Measurements from ENCODE around the gene CCDC148. TPM values are rescaled to one million over a fixed set of nuclear protein-coding genes. Genes with fewer than 3 reads are reported as not detected.

Gene CCDC148
- total RNA-seq, 4 donors from 2014 or later = 0.55 to 1.6 TPM; not detected in 2

GRCh38 chr2:158500333-158500732 lies 43.8 kb upstream of the CCDC148 start:
- intact Hi-C loops (cut with DNase I; ENCODE audit: low total_unique reads) = no loop called here
- TF ChIP-seq CTCF (IDR thresholded peaks at IDR 0.05) (no peak), POLR2A (IDR thresholded peaks at IDR 0.05) (no peak)
- H3K4me3 ChIP-seq (ENCODE audit: low read depth, poor library complexity, severe bottlenecking) = no peak overlapping the region
- DNase-seq (ENCODE audit: low spot score in 2 of 2) = no peak
- 87 to 89% methylated on average over 2 of the region's 2 CpGs for WGBS, 2 donors

DNA sequence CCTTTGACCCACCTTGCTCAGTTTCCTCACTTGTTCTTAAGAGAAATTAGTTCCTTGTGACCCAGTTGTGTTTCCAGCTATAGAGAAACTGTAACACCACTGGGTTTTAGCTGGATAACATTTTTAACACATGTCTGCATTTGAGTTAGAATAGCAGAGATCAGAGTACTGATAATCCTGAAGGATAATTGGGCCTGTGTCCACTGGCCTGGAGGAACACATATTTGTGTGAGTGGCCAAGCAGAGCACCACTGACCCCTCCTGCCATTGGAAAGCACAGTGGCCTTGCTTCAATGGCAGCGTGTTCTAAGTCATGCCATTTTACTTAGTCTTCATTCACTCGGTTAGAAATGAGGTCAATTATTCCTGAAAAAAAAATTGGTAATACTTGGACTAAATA lies 42.8 kb upstream of the CCDC148 start:
- intact Hi-C loops (cut with DNase I; ENCODE audit: low total_unique reads) = no loop called here
- no peak overlapping the region for H3K4me3 ChIP-seq (ENCODE audit: low read depth, poor library complexity, severe bottlenecking)
- no peak for TF ChIP-seq POLR2A (IDR thresholded peaks at IDR 0.05)
- no peak for TF ChIP-seq CTCF (IDR thresholded peaks at IDR 0.05)
- WGBS, 2 donors = 89 to 92% methylated on average over 2 of the region's 2 CpGs
- DNase-seq (ENCODE audit: low spot score in 2 of 2) = no peak

GRCh38 chr2:158498749-158499136 lies 42.2 kb upstream of the CCDC148 start:
- TF ChIP-seq CTCF (IDR thresholded peaks at IDR 0.05) (no peak), POLR2A (IDR thresholded peaks at IDR 0.05) (no peak)
- intact Hi-C loops (cut with DNase I; ENCODE audit: low total_unique reads) = no loop called here
- no peak overlapping the region for H3K4me3 ChIP-seq (ENCODE audit: low read depth, poor library complexity, severe bottlenecking)
- DNase-seq (ENCODE audit: low spot score in 2 of 2) = no peak
- WGBS, 2 donors = 92 to 94% methylated on average over 3 of the region's 3 CpGs

DNA sequence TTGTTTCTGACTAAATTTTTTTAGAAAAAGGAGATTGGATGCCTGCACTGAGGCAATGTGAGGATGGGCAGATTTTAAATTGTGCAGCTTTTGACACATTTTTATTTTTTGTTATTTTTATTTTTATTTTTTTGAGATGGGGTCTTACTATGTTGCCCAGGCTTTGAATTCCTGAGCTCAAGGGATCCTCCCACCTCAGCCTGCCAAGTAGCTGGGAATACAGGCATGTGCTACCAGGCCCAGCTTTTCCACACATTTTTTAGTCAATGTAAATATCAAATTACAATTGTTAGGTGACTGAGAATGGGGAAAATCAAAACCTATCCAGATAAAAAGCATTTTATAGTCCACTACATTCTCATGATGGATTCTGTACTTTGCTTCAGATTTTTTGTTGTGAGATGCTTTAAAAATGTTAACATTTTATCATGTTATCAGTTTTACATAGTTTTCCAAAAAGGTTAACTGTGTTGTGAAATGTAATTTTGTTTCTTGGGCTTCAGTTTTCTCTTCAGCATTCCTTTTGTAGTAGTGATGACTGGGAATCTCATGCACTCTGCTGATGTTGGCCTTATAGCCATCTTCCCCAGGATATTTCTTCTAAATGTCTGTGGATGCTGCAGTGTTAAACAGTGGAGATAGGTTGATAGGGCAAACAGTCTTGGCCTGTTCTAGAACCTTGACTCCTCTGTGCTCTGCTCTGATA lies 41.6 kb upstream of the CCDC148 start:
- no peak overlapping the region for H3K4me3 ChIP-seq (ENCODE audit: low read depth, poor library complexity, severe bottlenecking)
- TF ChIP-seq CTCF (IDR thresholded peaks at IDR 0.05) (no peak), POLR2A (IDR thresholded peaks at IDR 0.05) (no peak)
- no peak for DNase-seq (ENCODE audit: low spot score in 2 of 2)
- intact Hi-C loops (cut with DNase I; ENCODE audit: low total_unique reads) = no loop called here

- 46 to 63% methylated on average over 1 of the region's 1 CpG for WGBS, 2 donors
- DNase-seq (ENCODE audit: low spot score in 2 of 2) = no peak
- intact Hi-C loops (cut with DNase I; ENCODE audit: low total_unique reads) = no loop called here
- TF ChIP-seq CTCF (IDR thresholded peaks at IDR 0.05) = no peak
- no peak for TF ChIP-seq POLR2A (IDR thresholded peaks at IDR 0.05)
- no peak overlapping the region for H3K4me3 ChIP-seq (ENCODE audit: low read depth, poor library complexity, severe bottlenecking)
Observed at GRCh38 chr2:158497486-158497885, 40.9 kb upstream of the CCDC148 start.

DNA sequence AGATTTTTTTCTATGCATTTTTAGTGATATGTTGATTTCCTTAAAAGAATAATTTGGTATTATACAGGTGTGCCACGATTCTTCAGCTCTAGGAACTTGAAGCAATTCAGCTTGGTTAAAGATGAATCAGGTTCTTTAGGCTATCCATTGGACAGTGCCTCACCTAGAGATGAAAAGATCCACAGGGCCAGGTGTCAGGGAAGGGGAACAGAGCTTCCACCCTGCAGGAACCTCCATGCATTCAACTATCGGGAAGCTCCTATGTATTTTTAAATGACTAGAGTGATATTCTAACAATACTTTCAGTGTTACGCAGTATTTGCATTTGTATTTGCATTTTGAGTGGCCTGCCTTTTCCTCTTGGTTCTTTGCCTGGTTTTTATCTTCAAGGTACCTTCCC lies 40.4 kb upstream of the CCDC148 start:
- TF ChIP-seq POLR2A (IDR thresholded peaks at IDR 0.05) = no peak
- no peak for TF ChIP-seq CTCF (IDR thresholded peaks at IDR 0.05)
- 63 to 65% methylated on average over 3 of the region's 3 CpGs for WGBS, 2 donors
- DNase-seq (ENCODE audit: low spot score in 2 of 2) = no peak
- intact Hi-C loops (cut with DNase I; ENCODE audit: low total_unique reads) = no loop called here
- H3K4me3 ChIP-seq (ENCODE audit: low read depth, poor library complexity, severe bottlenecking) = no peak overlapping the region
